Measurements from ENCODE around the gene LRTM2. TPM values are rescaled to one million over a fixed set of nuclear protein-coding genes. Genes with fewer than 3 reads are reported as not detected.

Gene LRTM2
- total RNA-seq, 3 donors from 2014 or later = not detected

DNA sequence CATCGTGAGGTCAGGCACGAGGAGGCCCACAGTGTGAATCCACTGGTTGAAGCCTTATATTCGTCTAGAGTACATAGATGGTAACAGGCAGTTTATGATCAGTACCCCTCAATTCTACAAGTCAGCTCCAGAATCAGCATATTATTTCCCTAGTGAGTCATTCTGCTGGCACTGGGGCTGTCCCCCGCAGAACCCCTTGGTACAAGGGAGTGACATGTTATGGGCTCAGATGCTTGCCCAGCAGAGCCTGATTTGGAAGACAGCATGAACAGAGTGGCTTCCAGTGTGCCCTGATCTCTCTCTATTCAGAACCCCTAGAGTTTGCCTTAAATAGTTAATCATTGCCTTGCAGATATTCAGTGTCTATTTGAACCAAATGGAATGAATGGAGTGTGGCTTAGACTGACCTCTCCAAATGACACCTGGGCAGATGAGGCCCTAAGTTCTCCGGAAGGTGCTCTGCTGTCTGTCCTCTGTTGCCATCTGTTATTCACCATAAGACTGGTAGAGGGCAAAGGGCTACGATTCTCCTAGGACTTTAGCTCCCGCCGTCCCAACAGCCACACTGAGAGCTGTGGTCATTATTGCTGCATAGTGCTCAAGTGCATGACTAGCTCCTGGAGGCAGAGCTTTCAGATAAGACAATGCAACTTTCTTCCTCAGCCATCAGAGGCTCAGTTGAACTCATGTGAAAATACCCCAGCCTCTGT lies 57.0 kb downstream of the LRTM2 start:
- intact Hi-C loops (cut with DNase I, micrococcal nuclease) = no loop called here
- ATAC-seq = no peak
- no peaks in the 10 kb centered on the region for H3K9me3 ChIP-seq

DNA sequence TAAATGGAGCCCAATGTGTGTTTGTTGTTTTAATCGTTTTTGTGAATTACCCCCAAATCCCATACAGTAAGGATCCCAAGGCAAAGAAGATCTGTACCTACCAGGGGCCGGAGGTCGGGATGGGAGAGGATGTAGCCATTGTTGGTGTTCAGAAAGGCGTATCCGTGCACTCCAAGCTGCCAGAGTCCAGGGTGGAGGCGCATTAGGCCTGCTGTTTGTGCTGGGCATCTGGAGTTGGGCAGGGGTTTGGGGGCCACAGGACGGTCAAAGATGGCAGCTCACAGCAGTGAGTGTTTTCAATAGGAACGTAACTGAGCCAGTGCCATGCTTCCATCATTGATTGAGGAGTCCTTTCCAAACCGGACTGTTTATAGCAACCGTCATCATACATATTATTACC lies 57.8 kb downstream of the LRTM2 start:
- no peak for ATAC-seq
- H3K36me3 ChIP-seq (ENCODE audit: low read depth) = no peaks in the 10 kb centered on the region
- H3K9me3 ChIP-seq = no peaks in the 10 kb centered on the region
- TF ChIP-seq, protein P1, sequence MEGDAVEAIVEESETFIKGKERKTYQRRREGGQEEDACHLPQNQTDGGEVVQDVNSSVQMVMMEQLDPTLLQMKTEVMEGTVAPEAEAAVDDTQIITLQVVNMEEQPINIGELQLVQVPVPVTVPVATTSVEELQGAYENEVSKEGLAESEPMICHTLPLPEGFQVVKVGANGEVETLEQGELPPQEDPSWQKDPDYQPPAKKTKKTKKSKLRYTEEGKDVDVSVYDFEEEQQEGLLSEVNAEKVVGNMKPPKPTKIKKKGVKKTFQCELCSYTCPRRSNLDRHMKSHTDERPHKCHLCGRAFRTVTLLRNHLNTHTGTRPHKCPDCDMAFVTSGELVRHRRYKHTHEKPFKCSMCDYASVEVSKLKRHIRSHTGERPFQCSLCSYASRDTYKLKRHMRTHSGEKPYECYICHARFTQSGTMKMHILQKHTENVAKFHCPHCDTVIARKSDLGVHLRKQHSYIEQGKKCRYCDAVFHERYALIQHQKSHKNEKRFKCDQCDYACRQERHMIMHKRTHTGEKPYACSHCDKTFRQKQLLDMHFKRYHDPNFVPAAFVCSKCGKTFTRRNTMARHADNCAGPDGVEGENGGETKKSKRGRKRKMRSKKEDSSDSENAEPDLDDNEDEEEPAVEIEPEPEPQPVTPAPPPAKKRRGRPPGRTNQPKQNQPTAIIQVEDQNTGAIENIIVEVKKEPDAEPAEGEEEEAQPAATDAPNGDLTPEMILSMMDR (IDR thresholded peaks at IDR 0.05) = no peak
- intact Hi-C loops (cut with DNase I, micrococcal nuclease) = no loop called here
- no peak overlapping the region for H3K4me3 ChIP-seq
- H3K4me1 ChIP-seq (ENCODE audit: low read depth) = no peaks in the 10 kb centered on the region
- no peak for DNase-seq

More for the DNA sequence above, 57.0 kb downstream of the LRTM2 start:
- Histone ChIP-seq H3K4me1 (ENCODE audit: low read depth) (no peaks in the 10 kb centered on the region), H3K36me3 (ENCODE audit: low read depth) (no peaks in the 10 kb centered on the region), H3K4me3 (no peak overlapping the region)
- no peak for DNase-seq
- TF ChIP-seq, protein P1 (IDR thresholded peaks at IDR 0.05) = no peak

DNA sequence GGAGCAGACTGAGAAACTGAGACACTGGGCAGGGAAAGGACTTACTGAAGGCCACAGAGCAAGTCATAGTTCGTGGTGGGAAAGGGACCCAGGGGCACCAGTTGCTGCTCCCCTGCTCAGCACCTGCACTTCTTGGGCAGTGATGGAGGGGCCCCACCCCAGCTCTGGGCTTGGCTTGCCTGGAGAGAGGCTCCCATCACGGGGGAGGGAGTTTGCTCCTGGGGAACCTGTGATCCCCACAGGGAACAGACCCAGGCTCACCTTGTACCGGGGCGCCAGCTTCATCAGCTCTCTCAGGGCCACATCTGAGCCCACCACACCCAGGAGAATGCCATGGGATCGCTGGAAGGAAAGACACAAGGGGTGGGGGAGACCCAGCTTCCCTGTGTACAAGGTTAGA lies 58.3 kb downstream of the LRTM2 start:
- Histone ChIP-seq H3K9me3 (no peaks in the 10 kb centered on the region), H3K4me3 (no peak overlapping the region), H3K4me1 (ENCODE audit: low read depth) (no peaks in the 10 kb centered on the region), H3K36me3 (ENCODE audit: low read depth) (no peaks in the 10 kb centered on the region)
- DNase-seq (no peak), ATAC-seq (no peak)
- TF ChIP-seq, protein P1 (IDR thresholded peaks at IDR 0.05) = no peak
- intact Hi-C loops (cut with DNase I, micrococcal nuclease) = no loop called here

DNA sequence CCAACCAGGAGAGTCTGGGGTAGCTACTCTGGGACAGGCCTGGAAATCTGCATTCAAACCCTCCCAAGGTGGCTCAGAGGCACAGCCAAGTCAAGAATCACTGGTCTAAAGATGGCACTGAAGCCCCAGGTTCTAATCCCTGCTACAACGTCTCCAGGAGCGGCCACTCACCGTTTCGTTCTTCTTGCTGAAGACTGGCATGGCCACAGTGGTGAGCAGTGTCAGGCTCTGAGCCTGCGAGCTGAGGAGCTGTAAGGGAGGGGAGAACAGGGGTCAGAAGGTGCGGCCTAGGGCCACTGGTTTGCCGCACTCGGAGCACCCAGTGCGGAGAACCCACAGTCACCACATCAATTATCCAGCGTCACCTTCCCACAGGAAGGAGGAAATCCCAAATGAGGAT lies 59.3 kb downstream of the LRTM2 start:
- Histone ChIP-seq H3K4me3 (no peak overlapping the region), H3K36me3 (ENCODE audit: low read depth) (no peaks in the 10 kb centered on the region), H3K4me1 (ENCODE audit: low read depth) (no peaks in the 10 kb centered on the region), H3K9me3 (no peaks in the 10 kb centered on the region)
- TF ChIP-seq, protein P1 (IDR thresholded peaks at IDR 0.05) = no peak
- DNase-seq (no peak), ATAC-seq (no peak)
- intact Hi-C loops (cut with DNase I, micrococcal nuclease) = no loop called here

DNA sequence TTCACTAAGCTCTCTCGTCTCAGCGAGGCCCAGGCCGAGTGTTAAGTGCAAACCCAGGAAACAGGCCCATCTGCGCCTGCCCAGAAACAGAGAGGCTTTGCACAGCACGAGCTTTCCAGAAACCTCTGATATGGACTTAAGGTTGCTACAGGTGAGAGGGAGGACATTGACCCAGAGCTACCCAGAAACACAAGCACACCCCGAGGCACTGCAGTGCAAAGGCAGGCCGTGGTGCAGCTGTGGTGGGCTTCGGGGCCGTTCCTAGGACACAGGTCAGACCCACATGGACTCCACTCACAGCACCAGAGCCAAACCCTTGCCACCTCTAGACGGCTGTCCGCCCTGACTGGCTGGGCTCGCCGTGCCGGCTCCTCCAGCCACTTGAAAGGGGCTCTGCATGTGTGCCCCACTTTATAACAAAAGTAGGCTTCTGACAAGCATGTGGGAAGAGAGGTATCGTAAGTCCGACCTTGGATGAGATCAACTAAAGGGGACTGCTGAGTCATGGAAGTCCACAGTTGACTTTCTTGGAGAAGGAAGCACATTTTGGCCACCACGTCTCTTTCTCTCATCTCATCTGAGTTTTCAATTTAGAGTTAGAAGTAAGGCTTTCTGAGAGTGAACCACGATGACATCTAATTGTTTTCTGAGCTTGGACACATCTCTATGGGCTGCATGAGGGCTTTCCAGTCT lies 59.9 kb downstream of the LRTM2 start:
- H3K4me1 ChIP-seq (ENCODE audit: low read depth) = no peaks in the 10 kb centered on the region
- no peak overlapping the region for H3K4me3 ChIP-seq
- no peak for ATAC-seq
- TF ChIP-seq, protein P1 (IDR thresholded peaks at IDR 0.05) = no peak
- no peaks in the 10 kb centered on the region for H3K36me3 ChIP-seq (ENCODE audit: low read depth)
- no peak for DNase-seq
- no peaks in the 10 kb centered on the region for H3K9me3 ChIP-seq
- intact Hi-C loops (cut with DNase I, micrococcal nuclease) = no loop called here
